Activated CD4-positive, alpha-beta memory T cell treated with anti-CD3 and anti-CD28 coated beads, Interleukin-2, amount 10 ng/mL, durations not matched to agents 7 days and 5 days (primary cell): Measurements from ENCODE around the gene KAT8. TPM values are rescaled to one million over a fixed set of nuclear protein-coding genes. Genes with fewer than 3 reads are reported as not detected.

Source experiments
- CTCF ChIA-PET: fragments of 350-600 bp; sonication (Branson Sonifier 250); formaldehyde crosslinking; loops from one replicate; lab custom pipeline; 2021; ENCODE audit warnings: antibody characterized with exemption, inconsistent platforms; lab: Charles Lee
- POLR2A ChIA-PET: fragments of 350-600 bp; sonication (Branson Sonifier 250); formaldehyde crosslinking; loops from one replicate; lab custom pipeline; 2021; ENCODE audit warnings: antibody characterized with exemption; lab: Charles Lee
- DNase-seq: peaks from one replicate; pipeline ENCODE4 v3.0.0-alpha.2; 2020
- H3K27ac Mint-ChIP-seq: one replicate; pipeline ENCODE4 v1.8.0; 2021; ENCODE audit warnings: mild to moderate bottlenecking, mixed read lengths
- H3K27me3 Mint-ChIP-seq: one replicate; pipeline ENCODE4 v1.8.0; 2021; ENCODE audit warnings: mixed read lengths
- H3K36me3 Mint-ChIP-seq: one replicate; pipeline ENCODE4 v1.8.0; 2021; ENCODE audit warnings: low read depth, mixed read lengths
- H3K4me1 Mint-ChIP-seq: one replicate; pipeline ENCODE4 v1.8.0; 2021; ENCODE audit warnings: mixed read lengths
- H3K4me3 Mint-ChIP-seq: one replicate; pipeline ENCODE4 v1.8.0; 2021; ENCODE audit warnings: mild to moderate bottlenecking, mixed read lengths
- H3K9me3 Mint-ChIP-seq: one replicate; pipeline ENCODE4 v1.8.0; 2021; ENCODE audit warnings: mixed read lengths
- total RNA-seq, 2 experiments: library from RNA; stranded (reverse); gene quantifications; one replicate each; pipeline ENCODE4 v1.2.3, GENCODE V29; 2021

The KAT8 gene
- total RNA-seq, result 10 to 100 TPM; 43.7 to 44.3 TPM

DNA sequence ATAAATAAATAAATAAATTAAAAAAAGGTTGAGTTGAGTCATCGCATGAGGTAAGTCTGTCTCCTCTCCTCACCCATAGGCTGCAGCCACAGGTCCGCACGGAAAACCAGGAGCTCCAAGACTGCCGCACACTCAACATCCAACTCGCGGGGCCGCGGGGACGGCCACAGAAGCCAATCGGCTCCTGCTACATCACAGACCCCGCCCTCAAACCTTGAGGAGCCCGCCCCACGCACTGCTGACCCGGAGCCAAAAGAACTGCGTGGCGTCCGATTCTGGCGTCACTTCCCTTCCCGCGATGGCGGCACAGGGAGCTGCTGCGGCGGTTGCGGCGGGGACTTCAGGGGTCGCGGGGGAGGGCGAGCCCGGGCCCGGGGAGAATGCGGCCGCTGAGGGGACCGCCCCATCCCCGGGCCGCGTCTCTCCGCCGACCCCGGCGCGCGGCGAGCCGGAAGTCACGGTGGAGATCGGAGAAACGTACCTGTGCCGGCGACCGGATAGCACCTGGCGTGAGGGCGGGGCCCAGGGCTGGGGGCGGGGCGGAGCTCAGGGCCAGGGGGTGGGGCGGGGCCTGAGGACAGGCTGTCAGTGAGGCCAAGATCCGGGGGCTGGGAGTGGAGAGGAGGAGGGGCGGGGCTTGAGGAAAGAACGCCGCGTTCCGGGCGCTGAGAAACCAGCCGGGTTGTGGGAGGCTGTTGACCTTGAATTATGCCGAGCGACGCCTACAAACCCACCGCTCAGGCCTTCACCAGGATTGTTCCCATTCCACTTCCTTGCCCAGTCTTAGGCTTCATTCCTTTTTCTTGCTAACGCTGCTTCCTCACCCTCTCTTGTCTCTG lies at the start of gene KAT8:
TSS of gene KAT8 (plus strand) at position 281 of the 839 bp plus-strand sequence. CDS start at position 299, 18 bp downstream.
- CTCF ChIA-PET, result interaction anchor here (0.8 to 7.2 kb wide), 13 partner anchors 12 to 338 kb away, joined by 3 to 71 read pairs (median 4); partner anchors contain the start of genes HSD3B7, SETD1A, ZNF646 and ZNF668
- Mint-ChIP-seq H3K4me1 (peaks cover 32% of the 10 kb centered on the region), H3K36me3 (peaks cover 22% of the 10 kb centered on the region), H3K27ac (peak within 1 kb of the TSS; percentile 78), H3K4me3 (peak within 1 kb of the TSS; percentile 73), H3K9me3 (no peaks in the 10 kb centered on the region), H3K27me3 (no peaks in the 10 kb centered on the region)
- peak; percentile 98 for DNase-seq
- POLR2A ChIA-PET, result interaction anchor here (0.6 to 2.5 kb wide), 23 partner anchors 9 to 582 kb away, joined by 3 to 43 read pairs (median 4); partner anchors contain the start of genes BCKDK, FUS, HSD3B7 and STX4

DNA sequence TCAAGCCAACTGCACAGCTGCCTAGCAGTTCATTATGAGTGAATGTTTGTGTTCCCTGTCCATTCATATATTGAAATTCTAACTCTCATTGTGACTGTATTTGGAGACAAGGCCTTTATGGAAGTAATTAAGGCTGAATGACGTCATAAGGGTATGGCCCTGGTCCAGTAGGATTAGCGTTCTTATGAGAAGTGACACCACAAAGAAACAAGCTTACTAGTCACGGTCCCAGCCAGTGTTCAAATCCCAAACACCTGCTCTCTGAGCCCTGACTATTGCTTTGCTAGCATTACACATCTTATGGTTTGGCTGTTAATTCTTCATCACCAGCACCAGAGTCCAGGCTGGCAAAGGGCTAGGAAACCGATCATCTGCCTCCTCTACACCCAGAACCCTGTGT lies 45.6 kb upstream of the KAT8 start:
- H3K4me3 Mint-ChIP-seq, result peak overlapping the region; percentile 97
- H3K36me3 Mint-ChIP-seq, result peaks cover 22% of the 10 kb centered on the region
- peak overlapping the region; percentile 94 for H3K27ac Mint-ChIP-seq
- H3K4me1 Mint-ChIP-seq, result peaks cover 37% of the 10 kb centered on the region
- CTCF ChIA-PET, result interaction anchor here (2.3 to 2.7 kb wide), 2 partner anchors 70 to 88 kb away, joined by 8 to 11 read pairs; no protein-coding TSS in a partner anchor
- no peaks in the 10 kb centered on the region for H3K9me3 Mint-ChIP-seq
- H3K27me3 Mint-ChIP-seq, result no peaks in the 10 kb centered on the region
- no peak for DNase-seq
- POLR2A ChIA-PET, result interaction anchor here (1.1 to 3.5 kb wide), 4 partner anchors 38 to 386 kb away, joined by 3 to 29 read pairs (median 7); partner anchors contain the start of gene STX4

DNA sequence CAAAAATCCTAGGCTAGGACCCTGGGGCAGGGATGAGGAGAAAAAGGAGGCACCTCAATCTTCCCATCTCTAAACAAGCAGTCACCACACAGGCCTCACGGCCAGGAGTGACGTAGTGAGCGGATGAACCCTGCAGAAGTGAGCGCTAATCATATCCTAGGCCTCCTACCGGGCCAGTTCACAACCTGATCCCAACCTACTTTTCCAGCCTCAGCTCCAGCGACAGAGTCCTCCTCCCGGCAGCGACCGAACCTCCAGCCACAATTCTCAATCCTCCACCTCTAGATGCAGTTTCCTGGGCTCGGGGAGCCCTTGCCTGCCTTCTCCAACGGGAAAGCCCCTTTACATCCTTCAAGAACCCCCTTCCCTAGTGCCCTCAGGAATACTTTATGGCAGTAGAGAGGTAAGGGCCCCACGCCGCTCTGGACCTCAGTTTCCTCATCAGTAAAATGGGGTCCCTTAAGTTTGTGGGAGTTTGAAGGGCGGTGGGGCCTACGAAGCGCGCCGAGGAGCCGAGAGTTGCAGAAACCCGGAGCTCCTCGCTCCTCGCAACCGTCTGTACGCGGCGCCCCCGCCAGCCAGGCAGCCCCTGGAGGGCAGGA lies 44.8 kb upstream of the KAT8 start:
- CTCF ChIA-PET, result interaction anchor here (1.0 to 2.7 kb wide), 6 partner anchors 20 to 796 kb away, joined by 3 to 18 read pairs (median 8); no protein-coding TSS in a partner anchor
- Mint-ChIP-seq H3K36me3 (peaks cover 29% of the 10 kb centered on the region), H3K4me3 (peak overlapping the region; percentile 97), H3K4me1 (peaks cover 35% of the 10 kb centered on the region), H3K9me3 (no peaks in the 10 kb centered on the region), H3K27ac (peak overlapping the region; percentile 94), H3K27me3 (no peaks in the 10 kb centered on the region)
- POLR2A ChIA-PET, result interaction anchor here (1.0 to 3.5 kb wide), 18 partner anchors 9 to 386 kb away, joined by 3 to 43 read pairs (median 10); partner anchors contain the start of genes ARMC5, FUS, HSD3B7 and KAT8
- DNase-seq, result peak; percentile 61

DNA sequence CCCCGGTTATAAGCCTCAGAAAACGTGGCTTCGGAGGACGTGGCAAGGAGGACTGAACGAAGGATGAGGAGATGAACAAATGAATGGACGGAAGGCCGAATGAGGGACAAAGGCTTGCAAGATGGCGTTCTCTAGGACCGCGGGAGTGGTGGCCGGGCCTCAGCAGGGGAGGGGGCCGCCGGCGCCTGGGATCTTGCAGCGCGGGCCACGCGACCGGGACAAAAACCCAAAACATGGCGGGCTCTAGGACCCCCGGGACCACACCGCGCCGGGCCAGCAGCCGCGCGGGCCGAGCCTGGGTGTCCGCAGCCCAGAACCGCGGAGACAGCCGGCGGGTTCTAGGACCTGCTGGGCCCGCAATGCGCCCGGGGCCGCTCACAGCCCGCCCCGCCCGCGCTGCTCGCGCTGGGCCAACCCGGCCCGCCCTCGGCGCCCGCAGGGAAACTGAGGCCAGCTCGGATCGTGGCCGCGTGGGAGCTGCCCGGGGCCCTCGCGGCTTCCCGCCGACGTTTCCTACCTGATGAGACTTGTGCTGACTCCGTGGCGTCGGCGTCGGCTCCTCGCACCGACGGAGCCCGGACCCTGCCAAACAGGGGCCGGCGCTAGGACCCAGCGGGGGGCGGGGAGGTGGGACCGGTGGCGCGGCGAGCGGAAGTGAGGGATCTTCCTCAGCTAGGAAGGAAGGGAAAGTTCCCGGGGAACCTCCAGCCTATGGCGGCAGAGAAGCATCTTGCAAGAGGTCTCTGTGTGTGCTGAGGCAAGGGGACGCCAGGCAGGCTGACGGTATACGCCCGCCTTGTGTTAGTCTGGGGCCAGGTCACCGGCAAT lies 44.1 kb upstream of the KAT8 start:
- Mint-ChIP-seq H3K4me1 (peaks cover 37% of the 10 kb centered on the region), H3K27me3 (no peaks in the 10 kb centered on the region)
- CTCF ChIA-PET, result interaction anchor here (0.6 to 2.7 kb wide), 15 partner anchors 8 to 796 kb away, joined by 3 to 18 read pairs (median 4); partner anchors contain the start of genes KAT8, VKORC1 and ZNF843

DNA sequence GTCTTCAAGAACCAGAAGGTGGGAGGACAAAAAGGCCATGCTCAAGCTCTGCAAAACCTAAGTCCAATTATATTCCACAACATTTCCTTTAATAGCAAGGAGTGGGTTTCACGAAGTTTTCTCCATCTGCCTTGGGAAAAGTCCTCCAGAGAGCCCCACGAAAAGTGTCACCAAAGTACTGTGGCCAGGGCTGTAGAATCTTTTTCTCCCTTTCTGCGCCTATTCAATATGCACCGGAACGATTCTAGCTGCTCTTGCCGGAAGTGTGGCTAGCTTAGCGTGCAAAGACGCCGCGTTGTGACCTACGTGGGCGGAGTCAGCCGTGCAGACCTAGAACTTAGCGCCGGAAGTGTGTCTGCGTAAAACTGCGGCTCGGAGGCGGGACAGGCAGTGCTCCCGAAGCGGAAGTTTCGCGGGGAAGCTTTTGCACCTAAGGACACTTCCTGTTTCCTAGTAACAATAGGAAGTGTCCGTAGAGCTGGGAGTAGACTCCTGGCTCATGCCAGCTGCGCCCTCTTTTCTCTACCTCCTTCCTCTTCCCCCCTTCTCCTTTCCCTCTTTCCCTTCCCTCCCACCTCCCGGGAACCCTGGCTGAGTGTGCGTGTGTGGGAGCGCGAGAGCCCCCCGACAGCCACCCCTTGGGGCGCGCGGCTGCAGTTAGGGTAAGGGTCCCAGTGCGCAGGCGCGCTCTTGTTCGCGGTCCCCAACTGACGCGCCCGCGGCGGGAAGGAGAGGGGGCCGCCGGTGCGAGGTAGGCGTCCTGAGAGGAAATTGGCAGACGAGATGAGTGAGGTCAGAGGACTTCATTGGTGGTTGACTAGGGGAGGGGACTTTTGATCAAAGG lies 43.3 kb upstream of the KAT8 start, which contains the start of the genes ZNF646 and ZNF668:
TSS of gene ZNF646 (plus strand) at position 453 of the 844 bp plus-strand sequence. CDS start 1,903 bp downstream, outside the sequence.
TSS of gene ZNF668 (minus strand) at position 271 of the 844 bp plus-strand sequence. CDS start 9,781 bp downstream, outside the sequence.
- CTCF ChIA-PET, result interaction anchor here (0.6 to 2.7 kb wide), 14 partner anchors 9 to 795 kb away, joined by 3 to 18 read pairs (median 4); partner anchors contain the start of genes KAT8, VKORC1 and ZNF843
- Mint-ChIP-seq H3K4me1 (peaks cover 39% of the 10 kb centered on the region), H3K27ac (peak within 1 kb of the TSS; percentile 94), H3K27me3 (no peaks in the 10 kb centered on the region), H3K4me3 (peak within 1 kb of the TSS; percentile 97), H3K9me3 (no peaks in the 10 kb centered on the region), H3K36me3 (peaks cover 45% of the 10 kb centered on the region)
- DNase-seq, result peak; percentile 99
- POLR2A ChIA-PET, result interaction anchor here (0.8 to 3.5 kb wide), 34 partner anchors 10 to 800 kb away, joined by 3 to 43 read pairs (median 6); partner anchors contain the start of genes ARMC5, FUS, HSD3B7 and KAT8

More for the DNA sequence above, 44.1 kb upstream of the KAT8 start:
- peak; percentile 91 for DNase-seq
- POLR2A ChIA-PET, result interaction anchor here (0.8 to 3.5 kb wide), 35 partner anchors 9 to 801 kb away, joined by 3 to 43 read pairs (median 6); partner anchors contain the start of genes ARMC5, FUS, HSD3B7 and KAT8
- Mint-ChIP-seq H3K4me3 (peak overlapping the region; percentile 97), H3K9me3 (no peaks in the 10 kb centered on the region), H3K27ac (peak overlapping the region; percentile 94), H3K36me3 (peaks cover 37% of the 10 kb centered on the region)

DNA sequence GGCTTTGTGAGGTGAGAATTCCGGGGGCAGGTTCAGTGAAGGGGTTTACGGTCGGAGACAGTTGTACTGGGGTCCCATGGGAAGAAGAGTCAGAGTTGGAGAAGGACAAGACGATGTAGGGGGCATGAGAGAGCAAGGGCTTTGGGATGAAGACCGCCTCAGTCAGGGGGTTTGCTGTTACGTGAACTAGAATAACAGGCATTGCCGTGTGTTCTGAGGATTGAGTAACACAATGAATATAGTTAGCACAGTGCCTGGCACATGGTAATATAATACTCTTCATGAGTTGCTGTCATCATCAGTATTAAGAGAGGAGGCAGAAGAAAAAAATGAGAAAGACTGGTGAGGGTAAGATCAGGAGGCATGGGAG lies 42.7 kb upstream of the KAT8 start:
- CTCF ChIA-PET, result interaction anchor here (0.7 to 2.7 kb wide), 9 partner anchors 18 to 794 kb away, joined by 3 to 18 read pairs (median 6); partner anchors contain the start of genes KAT8, VKORC1 and ZNF843
- no peak for DNase-seq
- POLR2A ChIA-PET, result interaction anchor here (1.2 to 3.5 kb wide), 22 partner anchors 9 to 799 kb away, joined by 3 to 43 read pairs (median 9); partner anchors contain the start of genes ARMC5, FUS, KAT8 and PRSS53
- Mint-ChIP-seq H3K36me3 (peaks cover 51% of the 10 kb centered on the region), H3K27me3 (no peaks in the 10 kb centered on the region), H3K4me3 (peak overlapping the region; percentile 96), H3K9me3 (no peaks in the 10 kb centered on the region), H3K27ac (peak overlapping the region; percentile 93), H3K4me1 (peaks cover 38% of the 10 kb centered on the region)

DNA sequence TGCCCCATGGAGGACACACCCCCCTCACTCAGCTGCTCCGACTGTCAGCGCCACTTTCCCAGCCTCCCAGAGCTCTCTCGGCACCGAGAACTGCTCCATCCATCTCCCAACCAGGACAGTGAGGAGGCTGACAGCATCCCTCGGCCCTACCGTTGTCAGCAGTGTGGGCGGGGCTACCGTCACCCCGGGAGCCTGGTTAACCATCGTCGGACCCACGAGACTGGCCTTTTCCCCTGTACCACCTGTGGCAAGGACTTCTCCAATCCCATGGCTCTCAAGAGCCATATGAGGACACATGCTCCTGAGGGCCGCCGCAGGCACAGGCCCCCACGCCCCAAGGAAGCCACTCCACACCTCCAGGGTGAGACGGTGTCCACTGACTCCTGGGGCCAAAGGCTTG lies 41.1 kb upstream of the KAT8 start:
- H3K36me3 Mint-ChIP-seq, result peaks cover 59% of the 10 kb centered on the region

DNA sequence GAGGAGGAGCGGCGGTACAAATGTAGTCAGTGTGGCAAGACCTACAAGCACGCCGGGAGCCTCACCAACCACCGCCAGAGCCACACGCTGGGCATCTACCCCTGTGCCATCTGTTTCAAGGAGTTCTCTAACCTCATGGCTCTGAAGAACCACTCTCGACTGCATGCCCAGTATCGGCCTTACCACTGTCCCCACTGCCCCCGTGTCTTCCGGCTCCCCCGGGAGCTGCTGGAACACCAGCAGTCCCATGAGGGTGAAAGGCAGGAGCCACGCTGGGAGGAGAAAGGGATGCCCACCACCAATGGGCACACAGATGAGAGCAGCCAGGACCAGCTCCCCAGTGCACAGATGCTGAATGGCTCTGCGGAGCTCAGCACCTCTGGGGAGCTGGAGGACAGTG lies 40.4 kb upstream of the KAT8 start:
- H3K27ac Mint-ChIP-seq, result no peak overlapping the region
- ChIA-PET CTCF (no interaction called here), POLR2A (interaction anchor here (0.8 to 1.0 kb wide), 2 partner anchors 9 to 103 kb away, joined by 3 read pairs; no protein-coding TSS in a partner anchor)
- H3K4me3 Mint-ChIP-seq, result no peak overlapping the region
- H3K27me3 Mint-ChIP-seq, result no peaks in the 10 kb centered on the region
- DNase-seq, result no peak
- peaks cover 37% of the 10 kb centered on the region for H3K4me1 Mint-ChIP-seq
- H3K36me3 Mint-ChIP-seq, result peaks cover 59% of the 10 kb centered on the region
- H3K9me3 Mint-ChIP-seq, result no peaks in the 10 kb centered on the region

More for the DNA sequence above, 41.1 kb upstream of the KAT8 start:
- ChIA-PET CTCF (no interaction called here), POLR2A (interaction anchor here (0.6 to 1.0 kb wide), 2 partner anchors 10 to 78 kb away, joined by 3 read pairs; no protein-coding TSS in a partner anchor)
- Mint-ChIP-seq H3K4me3 (peak overlapping the region; percentile 96), H3K9me3 (no peaks in the 10 kb centered on the region), H3K27ac (no peak overlapping the region), H3K4me1 (peaks cover 43% of the 10 kb centered on the region), H3K27me3 (no peaks in the 10 kb centered on the region)
- no peak for DNase-seq

DNA sequence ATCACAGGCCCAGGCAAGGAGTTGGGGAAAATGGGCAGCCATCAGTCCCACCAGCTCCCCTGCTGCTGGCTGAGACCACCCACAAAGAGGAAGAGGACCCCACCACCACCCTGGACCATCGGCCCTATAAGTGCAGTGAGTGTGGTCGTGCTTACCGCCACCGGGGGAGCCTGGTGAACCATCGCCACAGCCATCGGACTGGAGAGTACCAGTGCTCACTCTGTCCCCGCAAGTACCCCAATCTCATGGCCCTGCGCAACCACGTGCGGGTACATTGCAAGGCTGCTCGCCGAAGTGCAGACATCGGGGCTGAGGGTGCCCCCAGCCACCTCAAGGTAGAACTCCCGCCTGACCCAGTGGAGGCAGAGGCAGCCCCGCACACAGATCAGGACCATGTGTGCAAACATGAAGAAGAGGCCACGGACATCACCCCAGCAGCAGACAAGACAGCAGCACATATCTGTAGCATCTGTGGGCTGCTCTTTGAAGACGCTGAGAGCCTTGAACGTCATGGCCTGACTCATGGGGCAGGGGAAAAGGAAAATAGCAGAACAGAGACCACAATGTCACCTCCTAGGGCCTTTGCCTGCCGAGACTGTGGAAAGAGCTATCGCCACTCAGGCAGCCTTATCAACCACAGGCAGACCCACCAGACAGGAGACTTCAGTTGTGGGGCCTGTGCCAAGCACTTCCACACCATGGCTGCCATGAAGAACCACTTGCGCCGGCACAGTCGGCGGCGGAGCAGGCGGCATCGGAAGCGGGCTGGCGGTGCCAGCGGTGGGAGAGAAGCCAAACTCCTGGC lies 39.7 kb upstream of the KAT8 start:
- POLR2A ChIA-PET, result interaction anchor here (0.8 to 1.0 kb wide), 2 partner anchors 8 to 103 kb away, joined by 3 read pairs; no protein-coding TSS in a partner anchor
- no peaks in the 10 kb centered on the region for H3K9me3 Mint-ChIP-seq
- CTCF ChIA-PET, result no interaction called here
- no peaks in the 10 kb centered on the region for H3K27me3 Mint-ChIP-seq
- no peak for DNase-seq
- H3K4me1 Mint-ChIP-seq, result peaks cover 32% of the 10 kb centered on the region
- H3K4me3 Mint-ChIP-seq, result no peak overlapping the region
- H3K27ac Mint-ChIP-seq, result no peak overlapping the region
- H3K36me3 Mint-ChIP-seq, result peaks cover 59% of the 10 kb centered on the region
